DOHH2 (cell line): Measurements from ENCODE around the gene CWH43.
"Not testable (repeated sequence)": the region's sequence is repeated elsewhere in the genome, so short reads cannot be mapped to it uniquely, and the experiment has no call there.

Source experiments
- H3F3A ChIP-seq: fragments of 200-600 bp; sonication (generic), shearing (Covaris generic); 2 replicates; pipeline ENCODE4 v1.6.0; 2016; ENCODE audit warnings: antibody characterized with exemption, mild to moderate bottlenecking; ENCODE audit not compliant: control insufficient read depth, insufficient read depth
- H3K27ac ChIP-seq: fragments of 200-600 bp; sonication (generic); 2 replicates; pipeline ENCODE4 v1.5.1; 2014; ENCODE audit warnings: low read depth, mild to moderate bottlenecking, low read length, moderate library complexity
- H3K27me3 ChIP-seq: fragments of 200-600 bp; sonication (generic); 2 replicates; pipeline ENCODE4 v1.6.1; 2014; ENCODE audit warnings: mild to moderate bottlenecking, low read length, mixed read lengths; ENCODE audit not compliant: control insufficient read depth
- H3K36me3 ChIP-seq: fragments of 200-600 bp; sonication (generic); 2 replicates; pipeline ENCODE4 v1.6.1; 2014; ENCODE audit warnings: mild to moderate bottlenecking, low read length, moderate library complexity, mixed read lengths; ENCODE audit not compliant: control insufficient read depth
- H3K4me1 ChIP-seq: fragments of 200-600 bp; sonication (generic); 2 replicates; pipeline ENCODE4 v1.6.1; 2014; ENCODE audit warnings: mild to moderate bottlenecking, low read length, mixed read lengths; ENCODE audit not compliant: control insufficient read depth
- H3K4me2 ChIP-seq: fragments of 200-600 bp; sonication (generic); 2 replicates; pipeline ENCODE4 v1.6.0; 2014; ENCODE audit warnings: mild to moderate bottlenecking, low read length, moderate library complexity
- H3K4me3 ChIP-seq: fragments of 200-600 bp; sonication (generic); 2 replicates; pipeline ENCODE4 v1.5.1; 2014; ENCODE audit warnings: mild to moderate bottlenecking, low read length, mixed read lengths
- H3K79me2 ChIP-seq: fragments of 200-600 bp; sonication (generic); 2 replicates; pipeline ENCODE4 v1.6.1; 2014; ENCODE audit warnings: mild to moderate bottlenecking, low read length, mixed read lengths; ENCODE audit not compliant: control insufficient read depth
- H3K9me2 ChIP-seq: fragments of 200-600 bp; sonication (generic); replicated peaks from 2 replicates; pipeline ENCODE4 v1.6.1; 2014; ENCODE audit warnings: mild to moderate bottlenecking, low read length, mixed read lengths; ENCODE audit not compliant: control insufficient read depth
- H3K9me3 ChIP-seq: fragments of 200-600 bp; sonication (generic); 2 replicates; pipeline ENCODE4 v1.6.1; 2014; ENCODE audit warnings: antibody characterized with exemption, low read length, mixed read lengths; ENCODE audit not compliant: control insufficient read depth, insufficient read depth
- H4K20me1 ChIP-seq: fragments of 200-600 bp; sonication (generic); 2 replicates; pipeline ENCODE4 v1.6.0; 2014; ENCODE audit warnings: low read depth, mild to moderate bottlenecking, antibody characterized with exemption, low read length, moderate library complexity; ENCODE audit not compliant: control insufficient read depth, insufficient read depth
- CTCF ChIP-seq: fragments of 200-600 bp; sonication (generic); IDR thresholded peaks from one replicate; pipeline ENCODE4 v1.5.1; 2014; ENCODE audit warnings: antibody characterized with exemption, mild to moderate bottlenecking, low read depth, low read length; ENCODE audit not compliant: poor library complexity, severe bottlenecking
- EZH2phosphoT487 ChIP-seq: fragments of 200-600 bp; sonication (generic); IDR thresholded peaks from 2 replicates; pipeline ENCODE4 v1.6.1; 2017; ENCODE audit warnings: borderline replicate concordance, mild to moderate bottlenecking, antibody characterized with exemption, low read length, moderate library complexity, mixed read lengths

The CWH43 gene

GRCh38 chr4:48954314-48954713 is 31.8 kb upstream of the CWH43 start:
- H3K4me2 ChIP-seq = no peak overlapping the region

GRCh38 chr4:48957366-48957765 is 28.7 kb upstream of the CWH43 start:
- H3K36me3 ChIP-seq, H3K9me3 ChIP-seq, H4K20me1 ChIP-seq, H3K4me3 ChIP-seq, H3K27ac ChIP-seq, H3F3A ChIP-seq, H3K9me2 ChIP-seq, H3K4me1 ChIP-seq, H3K4me2 ChIP-seq, H3K27me3 ChIP-seq, H3K79me2 ChIP-seq: not testable (repeated sequence)

More at GRCh38 chr4:48954314-48954713, 31.8 kb upstream of the CWH43 start:
- Histone ChIP-seq H3K9me3 (no peaks in the 10 kb centered on the region), H3K36me3 (no peaks in the 10 kb centered on the region), H3K79me2 (no peaks in the 10 kb centered on the region), H3K27ac (no peak overlapping the region), H3K27me3 (no peaks in the 10 kb centered on the region), H3F3A (no peaks in the 10 kb centered on the region), H4K20me1 (no peaks in the 10 kb centered on the region), H3K4me3 (no peak overlapping the region), H3K9me2 (no peaks in the 10 kb centered on the region), H3K4me1 (no peaks in the 10 kb centered on the region)
- no peak for TF ChIP-seq CTCF
- TF ChIP-seq EZH2phosphoT487 = no peak

- Histone ChIP-seq H3K9me2 (no peaks in the 10 kb centered on the region), H3K27ac (no peak overlapping the region), H3K79me2 (no peaks in the 10 kb centered on the region), H3K4me3 (no peak overlapping the region), H3F3A (no peaks in the 10 kb centered on the region), H3K36me3 (no peaks in the 10 kb centered on the region), H3K4me1 (no peaks in the 10 kb centered on the region), H3K27me3 (no peaks in the 10 kb centered on the region), H3K4me2 (no peak overlapping the region), H4K20me1 (no peaks in the 10 kb centered on the region), H3K9me3 (no peaks in the 10 kb centered on the region)
- TF ChIP-seq CTCF = no peak
- TF ChIP-seq EZH2phosphoT487 = no peak
These were observed 27.5 kb upstream of the CWH43 start for GRCh38 chr4:48958582-48958981.

- Histone ChIP-seq H4K20me1 (no peaks in the 10 kb centered on the region), H3K4me1 (no peaks in the 10 kb centered on the region), H3F3A (no peaks in the 10 kb centered on the region), H3K79me2 (no peaks in the 10 kb centered on the region), H3K4me2 (no peak overlapping the region), H3K27ac (no peak overlapping the region), H3K4me3 (no peak overlapping the region), H3K27me3 (no peaks in the 10 kb centered on the region), H3K9me3 (no peaks in the 10 kb centered on the region), H3K9me2 (no peaks in the 10 kb centered on the region), H3K36me3 (no peaks in the 10 kb centered on the region)
- TF ChIP-seq CTCF (no peak), EZH2phosphoT487 (no peak)
These were observed 25.0 kb upstream of the CWH43 start for GRCh38 chr4:48960988-48961635.
